B cell (primary cell): Measurements from ENCODE around the gene DLG2. TPM values are rescaled to one million over a fixed set of nuclear protein-coding genes. Genes with fewer than 3 reads are reported as not detected.

Experiments
- ATAC-seq: fragments of 200-7000 bp; cut with Tn5 transposase; one replicate; pipeline ENCODE4 v1.10.0; 2021; ENCODE audit warnings: low read depth, mild to moderate bottlenecking, moderate number of reproducible peaks, moderate library complexity
- CTCF ChIA-PET: fragments of 350-600 bp; sonication (Branson Sonifier 250); formaldehyde crosslinking; loops from one replicate; lab custom pipeline; 2021; ENCODE audit warnings: antibody characterized with exemption, inconsistent platforms; lab: Charles Lee
- POLR2A ChIA-PET: fragments of 350-600 bp; sonication (Branson Sonifier 250); formaldehyde crosslinking; loops from one replicate; lab custom pipeline; 2021; ENCODE audit warnings: antibody characterized with exemption; lab: Charles Lee
- DNase-seq: peaks from one replicate; pipeline ENCODE4 v3.0.0; 2013
- H2AFZ ChIP-seq: 2 replicates; pipeline ENCODE4 v1.6.1; 2012; ENCODE audit warnings: mild to moderate bottlenecking, low read depth, low read length; ENCODE audit not compliant: insufficient read depth, poor library complexity, severe bottlenecking
- H3K27ac ChIP-seq, 2 donors: 1 replicate in 1 of 2; 2 replicates in 1 of 2; pipeline ENCODE4 v1.5.1; 2012 to 2013; ENCODE audit warnings: low read length in 2 of 2, mild to moderate bottlenecking in 2 of 2, moderate library complexity in 1 of 2
- H3K27me3 ChIP-seq, 4 experiments: fragments of 200-600 bp in 1 of 4; sonication (generic) in 1 of 4; replicated peaks in 1 of 4; 1 replicate in 2 of 4; 2 replicates in 2 of 4; pipeline versions ENCODE4 v1.6.1 to v1.7.0; 2013 to 2016; ENCODE audit warnings: low read length in 3 of 4, mild to moderate bottlenecking in 2 of 4, mixed read lengths in 1 of 4, moderate library complexity in 1 of 4; ENCODE audit not compliant: insufficient read depth in 4 of 4, control insufficient read depth in 3 of 4; ENCODE audit errors: control extremely low read depth in 1 of 4
- H3K36me3 ChIP-seq, 2 experiments: replicated peaks in 1 of 2; 1 replicate in 1 of 2; 2 replicates in 1 of 2; pipeline versions ENCODE4 v1.6.1 to v1.7.1; 2013; ENCODE audit warnings: low read length in 1 of 2; ENCODE audit not compliant: insufficient read depth in 2 of 2, control insufficient read depth in 1 of 2; ENCODE audit errors: control extremely low read depth in 1 of 2, extremely low read depth in 1 of 2
- H3K4me1 ChIP-seq, 2 donors: fragments of 200-600 bp in 1 of 2; sonication (generic) in 1 of 2; 1 replicate in 1 of 2; 2 replicates in 1 of 2; pipeline versions ENCODE4 v1.5.1 to v1.6.1; 2013 to 2017; ENCODE audit warnings: low read length in 2 of 2; ENCODE audit not compliant: control insufficient read depth in 2 of 2, insufficient read depth in 2 of 2
- H3K4me2 ChIP-seq: replicated peaks from 2 replicates; pipeline ENCODE3; 2012; ENCODE audit warnings: mild to moderate bottlenecking, low read depth, low read length; ENCODE audit not compliant: poor library complexity, severe bottlenecking
- H3K4me3 ChIP-seq, 5 experiments: fragments of 200-600 bp in 1 of 5; sonication (generic) in 1 of 5; 1 replicate in 3 of 5; 2 replicates in 2 of 5; pipeline versions ENCODE4 v1.5.1 to v1.7.0; 2011 to 2016; ENCODE audit warnings: low read length in 4 of 5, mild to moderate bottlenecking in 4 of 5, low read depth in 2 of 5, control low read depth in 1 of 5, moderate library complexity in 1 of 5; ENCODE audit not compliant: insufficient read depth in 1 of 5; ENCODE audit errors: control extremely low read depth in 1 of 5, extremely low read depth in 1 of 5
- H3K79me2 ChIP-seq: fragments of 200-600 bp; sonication (generic); one replicate; pipeline ENCODE4 v1.6.0; 2016; ENCODE audit warnings: low read length; ENCODE audit not compliant: control insufficient read depth, insufficient read depth
- H3K9ac ChIP-seq: fragments of 200-600 bp; sonication (generic); 2 replicates; pipeline ENCODE4 v1.6.1; 2017; ENCODE audit warnings: mild to moderate bottlenecking, low read length, moderate library complexity
- H3K9me3 ChIP-seq, 3 donors: one replicate each; pipeline versions ENCODE4 v1.6.1 to v1.7.1; 2013; ENCODE audit warnings: low read length in 2 of 3; ENCODE audit not compliant: control insufficient read depth in 2 of 3, insufficient read depth in 1 of 3; ENCODE audit errors: control extremely low read depth in 1 of 3
- H4K20me1 ChIP-seq: 2 replicates; pipeline ENCODE4 v1.6.0; 2012; ENCODE audit warnings: mild to moderate bottlenecking, low read length; ENCODE audit not compliant: insufficient read depth, control insufficient read depth, poor library complexity, severe bottlenecking
- H3K27ac Mint-ChIP-seq: one replicate; pipeline ENCODE4 v1.8.0; 2021; ENCODE audit warnings: mixed read lengths
- H3K27me3 Mint-ChIP-seq: one replicate; pipeline ENCODE4 v1.8.0; 2021; ENCODE audit warnings: mixed read lengths
- H3K4me1 Mint-ChIP-seq: one replicate; pipeline ENCODE4 v1.8.0; 2021; ENCODE audit warnings: mixed read lengths
- H3K4me3 Mint-ChIP-seq: one replicate; pipeline ENCODE4 v1.8.0; 2021; ENCODE audit warnings: mixed read lengths
- H3K9me3 Mint-ChIP-seq: one replicate; pipeline ENCODE4 v1.8.0; 2022; ENCODE audit warnings: mixed read lengths; ENCODE audit not compliant: insufficient read depth
- CTCF ChIP-seq: fragments of 200-600 bp; IDR thresholded peaks from one replicate; pipeline ENCODE4 v1.8.0; 2022; ENCODE audit warnings: antibody characterized with exemption, mild to moderate bottlenecking
- EZH2 ChIP-seq: IDR thresholded peaks from 2 replicates; pipeline ENCODE4 v1.6.1; 2012; ENCODE audit warnings: borderline replicate concordance, low read depth, mild to moderate bottlenecking, moderate library complexity, low read length; ENCODE audit not compliant: insufficient read depth, poor library complexity, severe bottlenecking
- WGBS: methylation state at CpG from one replicate; pipeline ENCODE4 v1.1.5; 2013; ENCODE audit warnings: missing lambda C conversion rate; ENCODE audit not compliant: insufficient coverage; 5-methylcytosine and 5-hydroxymethylcytosine counted together
- intact Hi-C: fragments of 100-400 bp; cut with micrococcal nuclease; formaldehyde crosslinking; loops from one replicate; pipeline ENCODE4 v1.10.0; 2022
- polyA plus RNA-seq: library from polyadenylated mRNA; depleted of rRNA; stranded (reverse); fragments of >200 nt; gene quantifications from 2 replicates; pipeline ENCODE4 v1.2.3, GENCODE V29; 2012
- total RNA-seq, 2 donors: library from RNA; stranded (reverse); fragments of 120-200 nt in 1 of 2; gene quantifications; 1 replicate in 1 of 2; 2 replicates in 1 of 2; pipeline versions ENCODE4 v1.2.3 to v1.2.4, GENCODE V29; 2013 to 2022

The DLG2 gene
- total and polyA plus RNA-seq, 2 donors (not counting 1 experiment from before 2014, with no cell fraction given): 0.54 to 5.4 TPM

GRCh38 chr11:83695046-83695445 is 1932.1 kb downstream of the DLG2 start:
- Mint-ChIP-seq H3K27ac (no peak overlapping the region), H3K9me3 (no peaks in the 10 kb centered on the region), H3K4me1 (no peaks in the 10 kb centered on the region), H3K4me3 (no peak overlapping the region), H3K27me3 (no peaks in the 10 kb centered on the region)
- Histone ChIP-seq H3K79me2 (no peaks in the 10 kb centered on the region), H2AFZ (no peak overlapping the region), H3K9ac (no peak overlapping the region), H3K4me1 (no peaks in the 10 kb centered on the region), H3K27ac (no peak overlapping the region), H3K27me3 (peaks cover 0 to 2% (median under 1%) of the 10 kb centered on the region in 4 experiments), H3K4me3 (no peak overlapping the region), H4K20me1 (no peaks in the 10 kb centered on the region), H3K36me3 (no peaks in the 10 kb centered on the region), H3K4me2 (no peak overlapping the region), H3K9me3 (no peaks in the 10 kb centered on the region)
- TF ChIP-seq EZH2 (no peak), CTCF (no peak)
- WGBS: 91% methylated on average over 3 of the region's 3 CpGs
- ATAC-seq (no peak), DNase-seq (no peak)
- intact Hi-C loops: no loop called here
- CTCF ChIA-PET: no interaction called here
- POLR2A ChIA-PET: no interaction called here

- Histone ChIP-seq H3K27me3 (peaks cover 0 to 2% (median under 1%) of the 10 kb centered on the region in 4 experiments), H2AFZ (no peak overlapping the region), H3K36me3 (no peaks in the 10 kb centered on the region), H3K4me1 (no peaks in the 10 kb centered on the region), H3K79me2 (no peaks in the 10 kb centered on the region), H3K27ac (no peak overlapping the region), H3K4me3 (no peak overlapping the region), H3K9ac (no peak overlapping the region), H3K9me3 (no peaks in the 10 kb centered on the region), H3K4me2 (no peak overlapping the region), H4K20me1 (no peaks in the 10 kb centered on the region)
- ChIA-PET CTCF (no interaction called here), POLR2A (no interaction called here)
- DNase-seq (no peak), ATAC-seq (no peak)
- Mint-ChIP-seq H3K4me1 (no peaks in the 10 kb centered on the region), H3K27ac (no peak overlapping the region), H3K27me3 (no peaks in the 10 kb centered on the region), H3K4me3 (no peak overlapping the region), H3K9me3 (no peaks in the 10 kb centered on the region)
- WGBS: 75% methylated on average over 7 of the region's 10 CpGs
- TF ChIP-seq CTCF (no peak), EZH2 (no peak)
- intact Hi-C loops: no loop called here
Observed at GRCh38 chr11:83694191-83694910, 1932.8 kb downstream of the DLG2 start.
